Adipocyte (in vitro differentiated cells): Measurements from ENCODE around the gene USP10.

Experiments used
- DNase-seq: peaks from one replicate; pipeline ENCODE4 v3.0.0-alpha.2; 2015; ENCODE audit warnings: low read depth
- H3K27me3 ChIP-seq: replicated peaks from 2 replicates; pipeline ENCODE4 v1.7.0; 2013; ENCODE audit warnings: mild to moderate bottlenecking, low read length, moderate library complexity; ENCODE audit not compliant: control insufficient read depth, insufficient read depth
- H3K36me3 ChIP-seq: 2 replicates; pipeline ENCODE4 v1.7.0; 2013; ENCODE audit warnings: low read length, mild to moderate bottlenecking, moderate library complexity; ENCODE audit not compliant: control insufficient read depth, insufficient read depth, severe bottlenecking
- H3K4me1 ChIP-seq: 2 replicates; pipeline ENCODE4 v1.7.0; 2013; ENCODE audit warnings: mild to moderate bottlenecking, low read length, moderate library complexity; ENCODE audit not compliant: control insufficient read depth, insufficient read depth
- H3K4me3 ChIP-seq: 2 replicates; pipeline ENCODE4 v1.7.0; 2013; ENCODE audit warnings: mild to moderate bottlenecking, low read length, moderate library complexity
- H3K9ac ChIP-seq: 2 replicates; pipeline ENCODE4 v1.7.0; 2013; ENCODE audit warnings: mild to moderate bottlenecking, low read length, moderate library complexity
- H3K9me3 ChIP-seq: 2 replicates; pipeline ENCODE4 v1.7.0; 2013; ENCODE audit warnings: mild to moderate bottlenecking, low read length, moderate library complexity; ENCODE audit not compliant: control insufficient read depth

USP10 gene

DNA sequence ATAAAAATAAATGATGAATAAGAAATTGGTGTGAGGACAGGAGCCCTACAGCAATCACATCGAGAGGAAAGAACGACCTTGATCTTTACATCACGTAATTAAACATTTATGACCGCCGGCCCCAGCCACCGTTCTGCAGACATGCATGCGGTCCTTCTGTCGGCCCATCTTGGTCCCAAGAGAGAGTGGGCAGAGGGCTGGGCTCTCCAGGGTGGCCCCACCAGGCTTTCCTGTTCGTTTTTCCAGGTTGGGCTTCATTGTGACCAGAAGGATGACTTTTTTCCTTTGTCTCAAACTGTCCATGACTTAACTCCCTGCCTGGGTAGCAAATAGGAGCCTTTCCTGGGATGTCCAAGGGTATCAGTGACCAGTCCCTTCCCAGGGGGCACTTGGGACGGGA lies 116.7 kb downstream of the USP10 start:
- H3K4me3 ChIP-seq = no peak overlapping the region
- H3K9me3 ChIP-seq = no peaks in the 10 kb centered on the region
- no peak for DNase-seq
- no peaks in the 10 kb centered on the region for H3K27me3 ChIP-seq
- H3K9ac ChIP-seq = no peak overlapping the region
- H3K36me3 ChIP-seq = no peaks in the 10 kb centered on the region
- peaks cover 12% of the 10 kb centered on the region for H3K4me1 ChIP-seq

- Histone ChIP-seq H3K9me3 (no peaks in the 10 kb centered on the region), H3K27me3 (no peaks in the 10 kb centered on the region), H3K36me3 (no peaks in the 10 kb centered on the region), H3K4me1 (peaks cover 19% of the 10 kb centered on the region), H3K4me3 (no peak overlapping the region), H3K9ac (no peak overlapping the region)
- DNase-seq = no peak
These were observed 117.4 kb downstream of the USP10 start for GRCh38 chr16:84817206-84817605.

GRCh38 chr16:84817613-84818012 lies 117.8 kb downstream of the USP10 start:
- no peaks in the 10 kb centered on the region for H3K9me3 ChIP-seq
- no peaks in the 10 kb centered on the region for H3K27me3 ChIP-seq
- H3K9ac ChIP-seq = no peak overlapping the region
- H3K4me1 ChIP-seq = peaks cover 23% of the 10 kb centered on the region
- no peak for DNase-seq
- H3K4me3 ChIP-seq = no peak overlapping the region
- no peaks in the 10 kb centered on the region for H3K36me3 ChIP-seq

DNA sequence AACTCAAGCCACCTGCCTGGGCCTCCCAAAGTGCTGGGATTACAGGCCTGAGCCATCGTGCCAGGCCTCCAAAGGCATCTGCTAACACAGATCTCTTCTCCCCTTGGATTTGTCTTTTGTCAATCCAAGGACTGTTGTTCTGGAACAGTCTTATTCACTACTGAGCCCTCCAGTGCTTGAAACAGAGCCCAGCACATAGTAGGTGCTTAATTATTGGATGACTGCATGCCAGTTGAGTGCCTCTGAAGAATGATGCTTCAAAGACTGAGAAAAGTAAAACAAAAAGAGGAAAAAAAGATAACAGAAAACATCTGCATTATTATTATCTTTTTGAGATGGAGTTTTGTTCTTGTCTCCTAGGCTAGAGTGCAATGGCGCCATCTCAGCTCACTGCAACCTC lies 118.3 kb downstream of the USP10 start:
- Histone ChIP-seq H3K36me3 (no peaks in the 10 kb centered on the region), H3K9me3 (no peaks in the 10 kb centered on the region), H3K9ac (no peak overlapping the region), H3K4me1 (peaks cover 29% of the 10 kb centered on the region), H3K4me3 (no peak overlapping the region), H3K27me3 (no peaks in the 10 kb centered on the region)
- DNase-seq = no peak

DNA sequence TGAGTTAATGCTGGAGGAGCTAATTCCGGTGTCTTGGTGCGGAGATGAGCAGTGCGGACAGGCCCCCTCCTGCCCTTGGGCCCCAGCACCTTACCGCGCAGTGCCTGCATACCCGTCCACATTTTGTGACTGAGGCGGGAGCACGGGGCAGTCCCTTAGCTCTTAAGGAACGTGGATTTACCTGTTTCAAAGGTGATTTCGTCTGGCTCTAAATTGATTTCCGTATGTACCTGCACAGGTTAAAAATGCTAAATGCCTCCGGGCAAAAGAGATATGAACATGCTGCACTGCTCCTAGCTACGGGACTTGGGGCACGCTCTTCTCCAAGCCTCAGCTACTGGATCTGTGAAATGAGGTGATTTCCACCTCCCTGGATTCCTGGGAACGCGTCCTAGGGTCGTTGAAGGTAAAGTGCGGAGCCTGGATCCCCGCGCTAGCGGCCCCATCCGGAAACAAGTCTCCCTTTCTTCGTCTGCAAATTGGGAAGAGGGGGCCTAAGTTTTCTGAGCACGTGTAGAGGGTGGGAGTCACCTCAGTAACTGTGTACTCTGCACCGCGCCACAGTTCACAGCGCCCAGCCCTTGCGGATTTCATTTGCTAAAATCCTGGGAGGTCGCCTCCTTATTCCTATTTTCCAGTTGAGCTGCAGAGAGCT lies 119.3 kb downstream of the USP10 start:
- Histone ChIP-seq H3K9me3 (no peaks in the 10 kb centered on the region), H3K27me3 (no peaks in the 10 kb centered on the region), H3K4me3 (peak overlapping the region; percentile 86), H3K4me1 (peaks cover 38% of the 10 kb centered on the region), H3K36me3 (no peaks in the 10 kb centered on the region), H3K9ac (no peak overlapping the region)
- DNase-seq = no peak

- Histone ChIP-seq H3K9ac (peak within 1 kb of the TSS; percentile 88), H3K4me3 (peak within 1 kb of the TSS; percentile 86), H3K4me1 (peaks cover 40% of the 10 kb centered on the region), H3K9me3 (no peaks in the 10 kb centered on the region), H3K36me3 (no peaks in the 10 kb centered on the region), H3K27me3 (no peaks in the 10 kb centered on the region)
- peak; percentile 98 for DNase-seq
These were observed 120.0 kb downstream of the USP10 start, which contains the start of gene CRISPLD2 for GRCh38 chr16:84819644-84820304. TSS of gene CRISPLD2 (plus strand) at chr16:84819985. CDS start at chr16:84838496, 18,511 bp downstream.

DNA sequence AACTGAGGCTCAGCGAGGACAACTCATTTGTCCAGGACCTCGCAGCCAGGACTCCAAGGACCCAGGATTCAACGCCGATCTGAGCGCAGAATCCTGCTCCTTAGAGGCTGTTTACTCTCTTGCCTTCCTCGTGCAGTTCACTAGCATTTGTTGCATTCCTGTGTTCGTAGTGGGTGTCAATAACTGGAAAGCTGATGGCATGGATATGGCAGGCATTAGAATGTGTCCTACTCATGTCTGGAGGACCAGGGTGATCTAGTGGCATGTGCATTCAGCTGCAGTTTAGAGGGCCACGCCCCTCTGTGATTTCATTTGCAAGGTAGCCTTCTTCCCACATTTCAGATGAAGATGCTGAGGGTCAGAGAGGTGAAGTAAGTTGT lies 120.5 kb downstream of the USP10 start:
- Histone ChIP-seq H3K4me3 (peak overlapping the region; percentile 86), H3K27me3 (no peaks in the 10 kb centered on the region), H3K9ac (peak overlapping the region; percentile 88), H3K36me3 (no peaks in the 10 kb centered on the region), H3K4me1 (peaks cover 40% of the 10 kb centered on the region), H3K9me3 (no peaks in the 10 kb centered on the region)
- DNase-seq = peak; percentile 41

DNA sequence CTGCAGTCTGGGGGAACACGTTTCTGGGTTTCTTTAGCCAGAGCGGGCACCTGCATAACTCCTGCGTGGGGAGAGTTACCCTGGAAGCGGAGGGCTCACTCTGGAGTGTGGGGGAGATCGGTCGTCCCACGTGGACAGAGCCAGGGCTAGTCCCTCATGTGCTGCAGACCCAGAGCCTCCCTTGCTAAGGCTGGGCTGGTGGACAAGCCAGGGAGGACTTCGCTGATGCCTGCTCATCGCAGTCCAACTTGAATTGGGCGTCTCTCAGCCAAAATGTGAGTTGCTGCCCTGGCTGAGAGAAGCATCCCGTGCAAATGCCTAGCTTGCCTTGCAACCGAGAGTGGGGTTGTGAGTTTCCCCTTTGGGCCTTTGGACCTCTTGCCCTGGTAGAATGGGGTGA lies 121.0 kb downstream of the USP10 start:
- DNase-seq = no peak
- Histone ChIP-seq H3K27me3 (no peaks in the 10 kb centered on the region), H3K9me3 (no peaks in the 10 kb centered on the region), H3K9ac (peak overlapping the region; percentile 88), H3K4me3 (peak overlapping the region; percentile 86), H3K4me1 (peaks cover 41% of the 10 kb centered on the region), H3K36me3 (no peaks in the 10 kb centered on the region)

DNA sequence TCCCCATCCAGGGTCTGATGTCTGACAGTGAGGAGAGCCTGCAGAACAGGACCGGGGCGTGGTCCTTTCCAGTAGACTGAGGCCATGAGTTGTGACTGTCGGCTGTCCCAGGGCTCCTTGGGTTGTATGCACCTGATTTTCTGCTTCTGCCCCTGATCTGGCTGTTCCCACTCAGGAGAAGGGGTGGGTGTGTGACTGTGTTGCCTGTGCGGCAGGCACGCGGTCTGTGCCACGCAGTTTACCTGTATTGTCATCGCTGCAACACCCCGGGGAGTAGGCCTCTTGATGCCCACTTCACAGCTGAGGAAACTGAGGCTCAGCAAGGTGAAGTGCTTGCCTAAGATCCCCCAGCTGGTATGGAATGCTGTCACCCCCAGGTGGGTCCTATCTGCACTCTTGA lies 121.4 kb downstream of the USP10 start:
- Histone ChIP-seq H3K9me3 (no peaks in the 10 kb centered on the region), H3K4me3 (peak overlapping the region; percentile 86), H3K27me3 (no peaks in the 10 kb centered on the region), H3K9ac (peak overlapping the region; percentile 88), H3K36me3 (no peaks in the 10 kb centered on the region), H3K4me1 (peaks cover 46% of the 10 kb centered on the region)
- no peak for DNase-seq

DNA sequence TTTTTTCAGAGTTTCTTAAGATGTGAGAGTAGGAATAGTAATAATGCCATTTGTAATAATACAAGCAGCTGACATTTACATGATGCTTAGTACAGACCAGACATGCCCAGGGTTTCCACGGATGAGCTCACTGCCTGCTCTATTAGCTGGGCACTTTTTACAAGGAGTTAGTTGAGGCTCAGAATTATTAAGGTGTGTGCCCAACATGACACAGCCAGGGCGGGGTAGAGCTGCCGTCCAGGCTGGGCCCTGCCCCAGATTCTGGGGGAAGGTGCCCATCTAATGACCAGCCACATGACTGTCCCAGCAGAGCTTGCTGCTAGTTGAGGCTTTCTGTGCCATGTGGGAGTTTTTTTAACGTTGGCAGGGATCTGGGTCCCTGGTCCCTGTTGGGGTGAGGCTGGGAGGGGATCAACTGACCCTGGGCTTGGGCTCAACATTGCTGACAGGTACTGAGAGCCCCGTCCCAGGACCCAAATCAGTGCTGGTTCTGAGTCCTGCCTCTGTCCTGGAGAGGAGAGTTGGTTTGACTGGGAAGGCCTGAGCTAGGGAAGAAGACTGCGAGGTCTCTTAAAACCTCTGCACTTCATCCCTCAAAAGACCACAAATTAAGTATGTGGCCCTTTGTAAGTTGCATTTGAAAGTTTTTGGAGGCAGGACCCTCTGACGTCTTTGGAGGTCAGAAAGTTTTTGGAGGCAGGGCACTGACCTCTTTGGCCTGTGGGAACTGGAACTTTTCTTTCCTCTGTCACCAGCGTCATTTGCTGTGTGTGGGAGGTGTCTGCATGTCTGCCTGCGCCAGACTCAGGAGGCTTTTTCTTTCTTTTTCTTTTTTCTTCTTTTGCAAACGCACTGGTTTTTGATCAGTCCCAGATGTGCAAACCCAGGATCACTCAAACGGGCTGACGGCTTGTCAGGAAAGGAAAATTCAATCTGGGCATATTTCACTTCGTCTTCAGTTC lies 122.2 kb downstream of the USP10 start:
- H3K27me3 ChIP-seq = no peaks in the 10 kb centered on the region
- peaks cover 53% of the 10 kb centered on the region for H3K4me1 ChIP-seq
- peak overlapping the region; percentile 88 for H3K9ac ChIP-seq
- no peaks in the 10 kb centered on the region for H3K9me3 ChIP-seq
- no peaks in the 10 kb centered on the region for H3K36me3 ChIP-seq
- peak; percentile 61 for DNase-seq
- H3K4me3 ChIP-seq = peak overlapping the region; percentile 86

GRCh38 chr16:84822990-84823389 lies 123.2 kb downstream of the USP10 start:
- Histone ChIP-seq H3K9ac (peak overlapping the region; percentile 88), H3K4me1 (peaks cover 63% of the 10 kb centered on the region), H3K36me3 (no peaks in the 10 kb centered on the region), H3K4me3 (peak overlapping the region; percentile 86), H3K27me3 (no peaks in the 10 kb centered on the region), H3K9me3 (no peaks in the 10 kb centered on the region)
- no peak for DNase-seq
